Measurements from ENCODE around the gene PSMA5.

The PSMA5 gene

GRCh38 chr1:109356915-109357314, 69.3 kb downstream of the PSMA5 start:
- TF ChIP-seq CTCF (conservative IDR thresholded peaks at IDR 0.05; ENCODE audit: low read depth, low read length) = no peak
- Histone ChIP-seq H3K27ac (no peak overlapping the region), H3K27me3 (ENCODE audit: insufficient read depth, low read depth) (no peaks in the 10 kb centered on the region), H3K4me3 (IDR thresholded peaks at IDR 0.05; ENCODE audit: insufficient read depth, low read depth, low read length) (no peak overlapping the region), H4K20me1 (ENCODE audit: insufficient read depth) (no peaks in the 10 kb centered on the region), H2AFZ (ENCODE audit: low read depth) (no peak overlapping the region), H3K4me1 (ENCODE audit: low read depth, poor library complexity, severe bottlenecking) (no peaks in the 10 kb centered on the region), H3K9ac (no peak overlapping the region), H3K4me2 (no peak overlapping the region), H3K36me3 (ENCODE audit: insufficient read depth) (no peaks in the 10 kb centered on the region), H3K79me2 (ENCODE audit: insufficient read depth, low read depth) (no peaks in the 10 kb centered on the region)

GRCh38 chr1:109356505-109356904, 69.7 kb downstream of the PSMA5 start:
- Histone ChIP-seq H3K9ac (no peak overlapping the region), H2AFZ (ENCODE audit: low read depth) (no peak overlapping the region), H3K27me3 (ENCODE audit: insufficient read depth, low read depth) (no peaks in the 10 kb centered on the region), H3K79me2 (ENCODE audit: insufficient read depth, low read depth) (no peaks in the 10 kb centered on the region), H3K4me1 (ENCODE audit: low read depth, poor library complexity, severe bottlenecking) (no peaks in the 10 kb centered on the region), H4K20me1 (ENCODE audit: insufficient read depth) (no peaks in the 10 kb centered on the region), H3K27ac (no peak overlapping the region), H3K36me3 (ENCODE audit: insufficient read depth) (no peaks in the 10 kb centered on the region), H3K4me2 (no peak overlapping the region), H3K4me3 (IDR thresholded peaks at IDR 0.05; ENCODE audit: insufficient read depth, low read depth, low read length) (no peak overlapping the region)
- no peak for TF ChIP-seq CTCF (conservative IDR thresholded peaks at IDR 0.05; ENCODE audit: low read depth, low read length)

GRCh38 chr1:109354929-109355328, 71.3 kb downstream of the PSMA5 start:
- no peaks in the 10 kb centered on the region for H3K27me3 ChIP-seq (ENCODE audit: insufficient read depth, low read depth)
- no peaks in the 10 kb centered on the region for H3K36me3 ChIP-seq (ENCODE audit: insufficient read depth)
- no peak overlapping the region for H3K27ac ChIP-seq
- no peaks in the 10 kb centered on the region for H3K79me2 ChIP-seq (ENCODE audit: insufficient read depth, low read depth)
- H3K4me3 ChIP-seq (IDR thresholded peaks at IDR 0.05; ENCODE audit: insufficient read depth, low read depth, low read length) = no peak overlapping the region
- no peaks in the 10 kb centered on the region for H3K4me1 ChIP-seq (ENCODE audit: low read depth, poor library complexity, severe bottlenecking)
- no peaks in the 10 kb centered on the region for H4K20me1 ChIP-seq (ENCODE audit: insufficient read depth)
- no peak overlapping the region for H3K9ac ChIP-seq
- no peak for TF ChIP-seq CTCF (conservative IDR thresholded peaks at IDR 0.05; ENCODE audit: low read depth, low read length)
- no peak overlapping the region for H2AFZ ChIP-seq (ENCODE audit: low read depth)
- no peak overlapping the region for H3K4me2 ChIP-seq

GRCh38 chr1:109351457-109351856, 74.8 kb downstream of the PSMA5 start:
- Histone ChIP-seq H3K36me3 (ENCODE audit: insufficient read depth) (no peaks in the 10 kb centered on the region), H3K4me2 (no peak overlapping the region), H3K4me3 (IDR thresholded peaks at IDR 0.05; ENCODE audit: insufficient read depth, low read depth, low read length) (no peak overlapping the region), H3K4me1 (ENCODE audit: low read depth, poor library complexity, severe bottlenecking) (no peaks in the 10 kb centered on the region), H3K27ac (no peak overlapping the region), H3K9ac (no peak overlapping the region), H2AFZ (ENCODE audit: low read depth) (no peak overlapping the region), H4K20me1 (ENCODE audit: insufficient read depth) (no peaks in the 10 kb centered on the region), H3K27me3 (ENCODE audit: insufficient read depth, low read depth) (no peaks in the 10 kb centered on the region), H3K79me2 (ENCODE audit: insufficient read depth, low read depth) (no peaks in the 10 kb centered on the region)
- no peak for TF ChIP-seq CTCF (conservative IDR thresholded peaks at IDR 0.05; ENCODE audit: low read depth, low read length)

GRCh38 chr1:109350655-109351054, 75.6 kb downstream of the PSMA5 start:
- TF ChIP-seq CTCF (conservative IDR thresholded peaks at IDR 0.05; ENCODE audit: low read depth, low read length) = no peak
- H3K36me3 ChIP-seq (ENCODE audit: insufficient read depth) = no peaks in the 10 kb centered on the region
- H3K4me1 ChIP-seq (ENCODE audit: low read depth, poor library complexity, severe bottlenecking) = no peaks in the 10 kb centered on the region
- no peaks in the 10 kb centered on the region for H3K79me2 ChIP-seq (ENCODE audit: insufficient read depth, low read depth)
- H3K27me3 ChIP-seq (ENCODE audit: insufficient read depth, low read depth) = no peaks in the 10 kb centered on the region
- H2AFZ ChIP-seq (ENCODE audit: low read depth) = no peak overlapping the region
- no peak overlapping the region for H3K4me2 ChIP-seq
- H3K9ac ChIP-seq = no peak overlapping the region
- H3K27ac ChIP-seq = no peak overlapping the region
- H3K4me3 ChIP-seq (IDR thresholded peaks at IDR 0.05; ENCODE audit: insufficient read depth, low read depth, low read length) = no peak overlapping the region
- H4K20me1 ChIP-seq (ENCODE audit: insufficient read depth) = no peaks in the 10 kb centered on the region

All from KMS-11 (cell line).